ENCODE data around the gene ENDOV.

GRCh38 chr17:80452173-80452915 is 37.4 kb downstream of the ENDOV start:
- TF ChIP-seq CTBP1 (IDR thresholded peaks at IDR 0.05; ENCODE audit: borderline replicate concordance) (no peak), BHLHE40 (IDR thresholded peaks at IDR 0.05; ENCODE audit: borderline replicate concordance) (no peak), NFRKB (IDR thresholded peaks at IDR 0.05) (no peak), SUZ12 (IDR thresholded peaks at IDR 0.05) (no peak), FOXA1 (IDR thresholded peaks at IDR 0.05) (no peak), ELF4 (IDR thresholded peaks at IDR 0.05) (no peak), ARNT (IDR thresholded peaks at IDR 0.05) (no peak), FOXM1 (IDR thresholded peaks at IDR 0.05; ENCODE audit: borderline replicate concordance) (no peak), SP1 (IDR thresholded peaks at IDR 0.05) (no peak), PKNOX1 (IDR thresholded peaks at IDR 0.05) (no peak), HDGF (IDR thresholded peaks at IDR 0.05; ENCODE audit: borderline replicate concordance) (no peak), FOXK2 (IDR thresholded peaks at IDR 0.05) (no peak), TARDBP (IDR thresholded peaks at IDR 0.05) (no peak), ZNF384 (IDR thresholded peaks at IDR 0.05) (no peak)
